Measurements from ENCODE around the gene VSIR. TPM values are rescaled to one million over a fixed set of nuclear protein-coding genes. Genes with fewer than 3 reads are reported as not detected.

VSIR gene
- total and polyA plus RNA-seq, 2 donors (not counting 1 experiment from before 2014, with no cell fraction given) = 40.5 to 61.2 TPM

DNA sequence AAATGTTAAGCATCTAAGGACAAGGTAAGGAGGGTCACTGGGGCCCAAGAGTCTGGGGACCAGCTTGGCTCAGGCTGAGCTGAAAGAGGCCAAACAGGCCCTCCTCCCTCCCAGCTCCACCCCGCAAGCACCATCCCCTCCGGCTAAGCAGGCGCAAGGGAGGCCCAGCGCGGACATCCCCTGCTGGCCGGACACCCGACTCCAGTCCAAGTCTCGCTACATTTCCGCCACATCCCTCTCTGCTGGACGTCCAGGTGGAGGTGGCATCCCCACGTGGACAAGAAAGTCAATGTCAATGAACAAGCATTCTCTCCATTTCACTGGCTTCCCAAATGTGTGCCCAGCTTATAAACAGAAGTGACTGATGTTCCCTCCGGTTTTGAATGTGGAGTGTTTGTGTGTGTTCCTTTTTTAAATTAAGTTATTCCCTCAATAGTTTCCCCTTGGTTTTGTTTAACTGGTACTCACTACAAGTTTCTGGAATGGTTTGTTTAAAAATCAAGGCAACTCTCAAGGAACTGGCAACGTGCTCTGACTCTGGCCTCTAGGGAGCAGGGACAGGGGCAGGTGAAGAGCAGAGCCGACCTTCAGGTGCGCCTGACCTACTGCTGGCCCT, 42.3 kb upstream of the VSIR start:
- Histone ChIP-seq H4K20me1 (ENCODE audit: control insufficient read depth, insufficient read depth, low read length, poor library complexity, severe bottlenecking) (no peaks in the 10 kb centered on the region), H3K9me3 (ENCODE audit: control extremely low read depth in 1 of 3, control insufficient read depth in 2 of 3, insufficient read depth in 1 of 3, low read length in 2 of 3) (no peaks in the 10 kb centered on the region), H2AFZ (ENCODE audit: insufficient read depth, low read depth, low read length, poor library complexity, severe bottlenecking) (no peak overlapping the region), H3K27ac (ENCODE audit: low read length in 2 of 2) (no peak overlapping the region), H3K4me2 (replicated peaks; ENCODE audit: low read depth, low read length, poor library complexity, severe bottlenecking) (no peak overlapping the region), H3K79me2 (ENCODE audit: control insufficient read depth, insufficient read depth, low read length) (no peaks in the 10 kb centered on the region), H3K9ac (ENCODE audit: low read length) (no peak overlapping the region), H3K4me3 (ENCODE audit: control extremely low read depth in 1 of 5, extremely low read depth in 1 of 5, insufficient read depth in 1 of 5, low read depth in 2 of 5, low read length in 4 of 5) (no peak overlapping the region), H3K36me3 (replicated peaks in 1 of 2; ENCODE audit: control extremely low read depth in 1 of 2, control insufficient read depth in 1 of 2, extremely low read depth in 1 of 2, insufficient read depth in 2 of 2, low read length in 1 of 2) (peaks cover 0 to 52% of the 10 kb centered on the region in 2 experiments), H3K4me1 (ENCODE audit: control insufficient read depth in 2 of 2, insufficient read depth in 2 of 2, low read length in 2 of 2) (peaks cover 5 to 11% of the 10 kb centered on the region in 2 donors), H3K27me3 (replicated peaks in 1 of 4; ENCODE audit: control extremely low read depth in 1 of 4, control insufficient read depth in 3 of 4, insufficient read depth in 4 of 4, low read length in 3 of 4) (no peaks in the 10 kb centered on the region)
- POLR2A ChIA-PET = no interaction called here
- CTCF ChIA-PET = interaction anchor here (5.9 to 8.6 kb wide), 2 partner anchors 78 to 107 kb away, joined by 52 to 106 read pairs; no protein-coding TSS in a partner anchor
- Mint-ChIP-seq H3K4me1 (peaks cover 6% of the 10 kb centered on the region), H3K4me3 (no peak overlapping the region), H3K27ac (peak overlapping the region; percentile 50), H3K27me3 (no peaks in the 10 kb centered on the region), H3K9me3 (ENCODE audit: insufficient read depth) (no peaks in the 10 kb centered on the region)
- WGBS (ENCODE audit: insufficient coverage) = 92% methylated on average over 12 of the region's 15 CpGs
- TF ChIP-seq, protein P1, sequence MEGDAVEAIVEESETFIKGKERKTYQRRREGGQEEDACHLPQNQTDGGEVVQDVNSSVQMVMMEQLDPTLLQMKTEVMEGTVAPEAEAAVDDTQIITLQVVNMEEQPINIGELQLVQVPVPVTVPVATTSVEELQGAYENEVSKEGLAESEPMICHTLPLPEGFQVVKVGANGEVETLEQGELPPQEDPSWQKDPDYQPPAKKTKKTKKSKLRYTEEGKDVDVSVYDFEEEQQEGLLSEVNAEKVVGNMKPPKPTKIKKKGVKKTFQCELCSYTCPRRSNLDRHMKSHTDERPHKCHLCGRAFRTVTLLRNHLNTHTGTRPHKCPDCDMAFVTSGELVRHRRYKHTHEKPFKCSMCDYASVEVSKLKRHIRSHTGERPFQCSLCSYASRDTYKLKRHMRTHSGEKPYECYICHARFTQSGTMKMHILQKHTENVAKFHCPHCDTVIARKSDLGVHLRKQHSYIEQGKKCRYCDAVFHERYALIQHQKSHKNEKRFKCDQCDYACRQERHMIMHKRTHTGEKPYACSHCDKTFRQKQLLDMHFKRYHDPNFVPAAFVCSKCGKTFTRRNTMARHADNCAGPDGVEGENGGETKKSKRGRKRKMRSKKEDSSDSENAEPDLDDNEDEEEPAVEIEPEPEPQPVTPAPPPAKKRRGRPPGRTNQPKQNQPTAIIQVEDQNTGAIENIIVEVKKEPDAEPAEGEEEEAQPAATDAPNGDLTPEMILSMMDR (IDR thresholded peaks at IDR 0.05) = no peak
- TF ChIP-seq EZH2 (IDR thresholded peaks at IDR 0.05; ENCODE audit: borderline replicate concordance, insufficient read depth, low read depth, low read length, poor library complexity, severe bottlenecking) = no peak
- ATAC-seq (ENCODE audit: low read depth) (no peak), DNase-seq (no peak)
- intact Hi-C loops (cut with micrococcal nuclease) = no loop called here

DNA sequence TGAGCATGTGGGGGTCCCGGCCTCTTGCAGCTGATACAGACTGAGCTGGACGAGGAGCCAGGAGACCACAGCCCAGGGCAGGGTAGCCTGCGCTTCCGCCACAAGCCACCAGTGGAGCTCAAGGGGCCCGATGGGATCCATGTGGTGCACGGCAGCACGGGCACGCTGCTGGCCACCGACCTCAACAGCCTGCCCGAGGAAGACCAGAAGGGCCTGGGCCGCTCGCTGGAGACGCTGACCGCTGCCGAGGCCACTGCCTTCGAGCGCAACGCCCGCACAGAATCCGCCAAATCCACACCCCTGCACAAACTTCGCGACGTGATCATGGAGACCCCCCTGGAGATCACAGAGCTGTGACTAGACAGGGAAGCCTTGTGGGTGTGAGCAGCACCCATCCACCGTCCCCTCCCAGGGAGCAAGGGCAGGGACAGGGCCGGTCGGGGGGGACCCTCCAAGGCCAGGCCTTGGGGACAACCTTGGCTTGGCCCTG, 41.6 kb upstream of the VSIR start:
- Histone ChIP-seq H3K79me2 (ENCODE audit: control insufficient read depth, insufficient read depth, low read length) (no peaks in the 10 kb centered on the region), H3K4me2 (replicated peaks; ENCODE audit: low read depth, low read length, poor library complexity, severe bottlenecking) (no peak overlapping the region), H2AFZ (ENCODE audit: insufficient read depth, low read depth, low read length, poor library complexity, severe bottlenecking) (no peak overlapping the region), H3K4me1 (ENCODE audit: control insufficient read depth in 2 of 2, insufficient read depth in 2 of 2, low read length in 2 of 2) (peaks cover 5 to 11% of the 10 kb centered on the region in 2 donors), H3K4me3 (ENCODE audit: control extremely low read depth in 1 of 5, extremely low read depth in 1 of 5, insufficient read depth in 1 of 5, low read depth in 2 of 5, low read length in 4 of 5) (no peak overlapping the region), H3K9me3 (ENCODE audit: control extremely low read depth in 1 of 3, control insufficient read depth in 2 of 3, insufficient read depth in 1 of 3, low read length in 2 of 3) (no peaks in the 10 kb centered on the region), H3K27ac (ENCODE audit: low read length in 2 of 2) (no peak overlapping the region), H4K20me1 (ENCODE audit: control insufficient read depth, insufficient read depth, low read length, poor library complexity, severe bottlenecking) (no peaks in the 10 kb centered on the region), H3K9ac (ENCODE audit: low read length) (no peak overlapping the region), H3K36me3 (replicated peaks in 1 of 2; ENCODE audit: control extremely low read depth in 1 of 2, control insufficient read depth in 1 of 2, extremely low read depth in 1 of 2, insufficient read depth in 2 of 2, low read length in 1 of 2) (peaks cover 0 to 46% of the 10 kb centered on the region in 2 experiments), H3K27me3 (replicated peaks in 1 of 4; ENCODE audit: control extremely low read depth in 1 of 4, control insufficient read depth in 3 of 4, insufficient read depth in 4 of 4, low read length in 3 of 4) (no peaks in the 10 kb centered on the region)
- ChIA-PET CTCF (interaction anchor here (1.0 to 8.6 kb wide), 4 partner anchors 19 to 106 kb away, joined by 3 to 106 read pairs (median 28); no protein-coding TSS in a partner anchor), POLR2A (no interaction called here)
- Mint-ChIP-seq H3K4me3 (no peak overlapping the region), H3K9me3 (ENCODE audit: insufficient read depth) (no peaks in the 10 kb centered on the region), H3K4me1 (peaks cover 6% of the 10 kb centered on the region), H3K27ac (no peak overlapping the region), H3K27me3 (no peaks in the 10 kb centered on the region)
- DNase-seq (no peak), ATAC-seq (ENCODE audit: low read depth) (no peak)
- 94% methylated on average over 24 of the region's 26 CpGs for WGBS (ENCODE audit: insufficient coverage)
- intact Hi-C loops (cut with micrococcal nuclease) = loop anchor here (5.0 kb wide), 1 partner anchor 433 kb away; no protein-coding TSS in a partner anchor
- TF ChIP-seq, protein P1 (IDR thresholded peaks at IDR 0.05) = no peak
- no peak for TF ChIP-seq EZH2 (IDR thresholded peaks at IDR 0.05; ENCODE audit: borderline replicate concordance, insufficient read depth, low read depth, low read length, poor library complexity, severe bottlenecking)
